Testis (tissue), 2 donors: ENCODE measurements around the gene CPSF4L.

ENCODE experiments used
- POLR2A ChIP-seq: fragments of 450-650 bp; IDR thresholded peaks from one replicate; pipeline ENCODE4 v1.6.1; 2017; ENCODE audit warnings: antibody characterized with exemption, mild to moderate bottlenecking, moderate library complexity
- TF ChIP-seq, protein P1 (sequence below), 3 experiments: fragments of 450-650 bp in 2 of 3; fragments of 200-600 bp in 1 of 3; sonication (generic) in 1 of 3; IDR thresholded peaks; one replicate each; pipeline ENCODE4 v1.5.1; 2016 to 2019; ENCODE audit warnings: antibody characterized with exemption in 3 of 3, mild to moderate bottlenecking in 2 of 3, moderate library complexity in 1 of 3

GRCh38 chr17:73278049-73278464, 16.4 kb upstream of the CPSF4L start:
- TF ChIP-seq, protein P1, sequence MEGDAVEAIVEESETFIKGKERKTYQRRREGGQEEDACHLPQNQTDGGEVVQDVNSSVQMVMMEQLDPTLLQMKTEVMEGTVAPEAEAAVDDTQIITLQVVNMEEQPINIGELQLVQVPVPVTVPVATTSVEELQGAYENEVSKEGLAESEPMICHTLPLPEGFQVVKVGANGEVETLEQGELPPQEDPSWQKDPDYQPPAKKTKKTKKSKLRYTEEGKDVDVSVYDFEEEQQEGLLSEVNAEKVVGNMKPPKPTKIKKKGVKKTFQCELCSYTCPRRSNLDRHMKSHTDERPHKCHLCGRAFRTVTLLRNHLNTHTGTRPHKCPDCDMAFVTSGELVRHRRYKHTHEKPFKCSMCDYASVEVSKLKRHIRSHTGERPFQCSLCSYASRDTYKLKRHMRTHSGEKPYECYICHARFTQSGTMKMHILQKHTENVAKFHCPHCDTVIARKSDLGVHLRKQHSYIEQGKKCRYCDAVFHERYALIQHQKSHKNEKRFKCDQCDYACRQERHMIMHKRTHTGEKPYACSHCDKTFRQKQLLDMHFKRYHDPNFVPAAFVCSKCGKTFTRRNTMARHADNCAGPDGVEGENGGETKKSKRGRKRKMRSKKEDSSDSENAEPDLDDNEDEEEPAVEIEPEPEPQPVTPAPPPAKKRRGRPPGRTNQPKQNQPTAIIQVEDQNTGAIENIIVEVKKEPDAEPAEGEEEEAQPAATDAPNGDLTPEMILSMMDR (IDR thresholded peaks at IDR 0.05), result no peak
- no peak for TF ChIP-seq POLR2A
